Omental fat pad (tissue), 4 donors: ENCODE measurements around the gene ADCY3. TPM values are rescaled to one million over a fixed set of nuclear protein-coding genes. Genes with fewer than 3 reads are reported as not detected.

ENCODE experiments used
- ATAC-seq: fragments of 150-250 bp; one replicate; pipeline ENCODE4 v1.9.1; 2016; ENCODE audit warnings: mild to moderate bottlenecking, moderate library complexity; ENCODE audit not compliant: low FRiP score
- DNase-seq: peaks from one replicate; pipeline ENCODE4 v3.0.0-alpha.2; 2019; ENCODE audit warnings: low spot score
- CTCF ChIP-seq, 3 donors: fragments of 450-650 bp; IDR thresholded peaks; one replicate each; pipeline ENCODE4 v1.5.1; 2016 to 2017; ENCODE audit warnings: antibody characterized with exemption in 3 of 3, mild to moderate bottlenecking in 3 of 3, moderate library complexity in 2 of 3
- total RNA-seq, 4 donors: library from RNA; depleted of rRNA; stranded (reverse); fragments of >200 nt; gene quantifications; one replicate each; pipeline ENCODE4 v1.1.0, GENCODE V29; 2016

ADCY3 gene
- total RNA-seq, 4 donors from 2014 or later = 74.5 to 116 (median 95.1) TPM

- no peak for TF ChIP-seq CTCF (IDR thresholded peaks at IDR 0.05)
- no peak for DNase-seq
- peak; percentile 86 for ATAC-seq
Observed at GRCh38 chr2:24855726-24856125, 64.3 kb downstream of the ADCY3 start.

GRCh38 chr2:24855022-24855622 lies 64.9 kb downstream of the ADCY3 start:
- DNase-seq (no peak), ATAC-seq (no peak)
- no peak for TF ChIP-seq CTCF (IDR thresholded peaks at IDR 0.05)

- no peak for ATAC-seq
- DNase-seq = no peak
- TF ChIP-seq CTCF (IDR thresholded peaks at IDR 0.05) = no peak
Observed at GRCh38 chr2:24853996-24854395, 66.0 kb downstream of the ADCY3 start.

GRCh38 chr2:24853046-24853445 lies 67.0 kb downstream of the ADCY3 start:
- ATAC-seq = no peak
- DNase-seq = no peak
- no peak for TF ChIP-seq CTCF (IDR thresholded peaks at IDR 0.05)

- ATAC-seq = no peak
- no peak for DNase-seq
- no peak for TF ChIP-seq CTCF (IDR thresholded peaks at IDR 0.05)
Observed at GRCh38 chr2:24852431-24853020, 67.5 kb downstream of the ADCY3 start.

GRCh38 chr2:24852026-24852425 lies 68.0 kb downstream of the ADCY3 start:
- TF ChIP-seq CTCF (IDR thresholded peaks at IDR 0.05) = no peak
- DNase-seq (no peak), ATAC-seq (no peak)

- no peak for DNase-seq
- TF ChIP-seq CTCF (IDR thresholded peaks at IDR 0.05) = no peak
- no peak for ATAC-seq
Observed at GRCh38 chr2:24850944-24851343, 69.1 kb downstream of the ADCY3 start.
